ENCODE results near the gene DMRT3.

The DMRT3 gene

DNA sequence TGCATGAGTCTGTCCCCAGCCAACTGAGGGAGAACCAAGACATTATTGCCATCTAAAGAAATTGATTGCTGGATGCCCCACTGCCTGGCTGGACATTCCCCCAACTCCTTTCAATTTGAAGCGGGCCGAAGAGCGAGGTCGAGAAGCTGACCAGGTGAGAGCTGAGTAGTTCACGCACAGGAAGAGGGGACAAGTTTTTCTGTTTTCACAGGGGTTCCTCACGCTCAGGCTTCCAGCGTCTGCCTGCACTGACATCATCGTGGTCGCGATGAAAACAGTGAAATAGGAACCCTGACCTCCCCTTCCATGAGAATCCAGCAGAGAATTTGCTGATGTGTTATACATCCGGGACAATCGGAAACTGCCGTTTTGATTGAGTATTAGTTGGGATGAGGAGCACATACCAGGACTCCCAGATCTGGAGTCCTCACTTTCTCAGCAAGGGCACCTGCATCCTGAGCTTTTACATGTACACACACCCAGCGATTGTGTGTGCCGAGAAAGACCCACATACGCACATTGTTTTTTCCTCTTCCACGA is 3.1 kb upstream of the DMRT3 start:
- no peaks in the 10 kb centered on the region for H3K36me3 ChIP-seq (ENCODE audit: low read depth)
- TF ChIP-seq, protein P1, sequence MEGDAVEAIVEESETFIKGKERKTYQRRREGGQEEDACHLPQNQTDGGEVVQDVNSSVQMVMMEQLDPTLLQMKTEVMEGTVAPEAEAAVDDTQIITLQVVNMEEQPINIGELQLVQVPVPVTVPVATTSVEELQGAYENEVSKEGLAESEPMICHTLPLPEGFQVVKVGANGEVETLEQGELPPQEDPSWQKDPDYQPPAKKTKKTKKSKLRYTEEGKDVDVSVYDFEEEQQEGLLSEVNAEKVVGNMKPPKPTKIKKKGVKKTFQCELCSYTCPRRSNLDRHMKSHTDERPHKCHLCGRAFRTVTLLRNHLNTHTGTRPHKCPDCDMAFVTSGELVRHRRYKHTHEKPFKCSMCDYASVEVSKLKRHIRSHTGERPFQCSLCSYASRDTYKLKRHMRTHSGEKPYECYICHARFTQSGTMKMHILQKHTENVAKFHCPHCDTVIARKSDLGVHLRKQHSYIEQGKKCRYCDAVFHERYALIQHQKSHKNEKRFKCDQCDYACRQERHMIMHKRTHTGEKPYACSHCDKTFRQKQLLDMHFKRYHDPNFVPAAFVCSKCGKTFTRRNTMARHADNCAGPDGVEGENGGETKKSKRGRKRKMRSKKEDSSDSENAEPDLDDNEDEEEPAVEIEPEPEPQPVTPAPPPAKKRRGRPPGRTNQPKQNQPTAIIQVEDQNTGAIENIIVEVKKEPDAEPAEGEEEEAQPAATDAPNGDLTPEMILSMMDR (IDR thresholded peaks at IDR 0.05; ENCODE audit: poor library complexity, severe bottlenecking): no peak
- no peak overlapping the region for H3K27ac ChIP-seq (ENCODE audit: poor library complexity, severe bottlenecking)
- no peak overlapping the region for H3K4me3 ChIP-seq (ENCODE audit: severe bottlenecking)
- H3K27me3 ChIP-seq (ENCODE audit: insufficient read depth, poor library complexity, severe bottlenecking): peaks cover 100% of the 10 kb centered on the region
- H3K9me3 ChIP-seq (ENCODE audit: severe bottlenecking): no peaks in the 10 kb centered on the region
- ATAC-seq (ENCODE audit: low read depth) (no peak), DNase-seq (ENCODE audit: low spot score) (no peak)
- no peaks in the 10 kb centered on the region for H3K4me1 ChIP-seq (ENCODE audit: insufficient read depth, poor library complexity, severe bottlenecking)

DNA sequence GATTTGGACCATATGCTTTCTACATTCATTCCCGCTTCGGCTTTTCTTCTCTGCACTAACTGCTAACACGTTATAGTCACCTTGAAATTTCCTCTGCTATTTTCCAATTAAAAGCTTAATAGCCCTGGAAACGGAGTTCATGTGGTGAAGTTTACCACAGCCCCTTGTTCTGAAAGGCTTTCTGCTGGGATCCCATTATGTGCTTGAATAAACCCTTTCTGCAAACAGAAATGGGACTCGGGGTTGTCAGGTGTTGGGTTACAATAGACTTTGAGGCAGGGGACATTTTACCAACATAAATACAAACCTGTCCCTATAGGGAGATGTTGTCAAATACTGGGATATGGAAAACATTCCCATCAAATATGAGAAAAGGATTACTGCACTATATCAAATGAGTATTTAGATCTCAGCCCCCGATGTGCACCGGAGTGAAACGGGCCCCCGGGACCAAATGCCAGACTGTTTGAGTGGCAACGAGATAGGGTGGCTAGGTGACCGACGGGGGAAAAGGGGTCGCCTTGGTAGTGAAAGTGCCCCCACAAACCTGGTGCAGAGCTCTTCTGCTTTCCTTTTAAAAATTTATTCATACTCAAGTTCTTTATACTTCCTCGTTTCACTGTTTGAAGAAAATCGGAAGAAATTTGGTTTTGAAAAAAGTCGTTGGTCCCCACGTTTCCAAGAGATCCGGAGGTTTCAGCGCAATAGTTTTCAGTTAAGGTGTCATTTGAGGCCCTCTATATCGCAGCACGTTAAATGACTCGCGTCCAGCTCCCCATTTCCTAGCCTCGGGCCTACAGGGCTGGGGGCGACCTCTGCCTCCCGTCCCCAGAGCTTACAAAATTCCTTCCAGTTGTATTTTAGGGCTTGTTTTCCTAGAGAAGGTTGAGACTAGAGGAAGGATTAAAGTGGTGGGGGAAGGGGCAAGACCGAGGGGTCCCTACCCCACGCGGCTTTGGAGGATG is 2.1 kb upstream of the DMRT3 start:
- H3K36me3 ChIP-seq (ENCODE audit: low read depth): no peaks in the 10 kb centered on the region
- H3K27ac ChIP-seq (ENCODE audit: poor library complexity, severe bottlenecking): no peak overlapping the region
- ATAC-seq (ENCODE audit: low read depth) (no peak), DNase-seq (ENCODE audit: low spot score) (no peak)
- no peak overlapping the region for H3K4me3 ChIP-seq (ENCODE audit: severe bottlenecking)
- TF ChIP-seq, protein P1 (IDR thresholded peaks at IDR 0.05; ENCODE audit: poor library complexity, severe bottlenecking): no peak
- no peaks in the 10 kb centered on the region for H3K9me3 ChIP-seq (ENCODE audit: severe bottlenecking)
- H3K27me3 ChIP-seq (ENCODE audit: insufficient read depth, poor library complexity, severe bottlenecking): peaks cover 100% of the 10 kb centered on the region
- no peaks in the 10 kb centered on the region for H3K4me1 ChIP-seq (ENCODE audit: insufficient read depth, poor library complexity, severe bottlenecking)

DNA sequence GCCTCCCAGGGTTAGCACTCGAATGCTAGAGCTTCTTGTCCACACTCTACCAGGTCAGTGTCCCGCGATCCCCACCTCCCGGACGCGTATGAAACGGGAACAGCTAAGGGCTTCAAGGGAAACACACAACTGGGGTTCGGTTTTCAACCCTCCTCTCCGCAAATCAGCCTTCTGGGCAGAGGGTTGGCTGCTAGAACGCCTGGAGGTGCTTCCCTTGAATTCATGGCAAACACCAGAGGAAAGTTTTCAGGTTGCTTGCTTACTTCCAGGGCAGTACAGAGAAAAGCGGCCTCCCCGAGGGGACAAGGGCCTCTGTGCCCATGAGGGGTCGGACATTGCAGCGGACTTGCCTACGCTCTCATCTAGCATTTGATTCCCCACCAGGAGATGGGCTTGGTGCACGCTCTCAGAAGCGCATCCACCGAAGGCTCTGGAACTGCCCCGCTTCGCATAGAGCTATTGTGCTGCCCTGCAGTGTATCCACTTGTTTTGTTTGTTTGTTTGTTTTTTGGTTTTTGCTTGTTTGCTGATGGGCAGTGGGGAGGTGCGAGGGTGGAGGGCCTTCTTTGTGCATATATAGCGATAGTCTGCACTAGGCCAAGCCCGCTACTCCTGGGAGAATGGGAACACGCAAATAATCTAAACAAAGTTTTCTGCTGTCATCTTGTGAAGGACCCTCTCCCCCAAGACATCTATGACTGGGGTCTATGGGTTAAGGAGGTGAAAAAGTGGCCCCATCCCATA is 1.3 kb upstream of the DMRT3 start:
- no peaks in the 10 kb centered on the region for H3K4me1 ChIP-seq (ENCODE audit: insufficient read depth, poor library complexity, severe bottlenecking)
- H3K4me3 ChIP-seq (ENCODE audit: severe bottlenecking): no peak overlapping the region
- TF ChIP-seq, protein P1 (IDR thresholded peaks at IDR 0.05; ENCODE audit: poor library complexity, severe bottlenecking): no peak
- no peaks in the 10 kb centered on the region for H3K36me3 ChIP-seq (ENCODE audit: low read depth)
- ATAC-seq (ENCODE audit: low read depth) (no peak), DNase-seq (ENCODE audit: low spot score) (no peak)
- peaks cover 100% of the 10 kb centered on the region for H3K27me3 ChIP-seq (ENCODE audit: insufficient read depth, poor library complexity, severe bottlenecking)
- no peaks in the 10 kb centered on the region for H3K9me3 ChIP-seq (ENCODE audit: severe bottlenecking)
- H3K27ac ChIP-seq (ENCODE audit: poor library complexity, severe bottlenecking): no peak overlapping the region

DNA sequence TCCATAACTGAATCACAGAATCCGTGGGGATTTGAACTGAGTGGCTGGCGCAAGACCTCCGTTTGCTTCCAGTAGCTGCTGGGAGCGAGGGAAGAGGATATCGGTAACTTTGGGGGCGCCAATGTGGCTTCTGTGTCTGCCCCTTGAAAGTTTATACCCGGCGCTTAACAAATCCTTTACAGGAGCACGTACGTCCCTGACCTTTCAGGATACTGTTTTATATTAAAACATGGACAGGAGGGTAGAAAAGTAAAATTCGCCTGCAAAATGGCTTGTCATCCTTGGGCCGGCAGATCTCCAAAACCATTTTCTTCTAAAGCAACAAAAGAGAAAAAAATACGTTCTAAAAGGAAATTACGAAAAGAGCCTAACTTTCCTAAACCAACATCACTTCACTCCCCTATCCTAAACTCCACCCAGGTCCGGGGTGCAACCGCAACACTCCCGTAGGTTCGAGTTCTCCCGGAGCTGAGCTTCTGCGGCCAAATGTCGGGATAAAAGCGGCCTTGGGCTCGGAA is 656 bp upstream of the DMRT3 start:
- Histone ChIP-seq H3K27me3 (ENCODE audit: insufficient read depth, poor library complexity, severe bottlenecking) (peaks cover 100% of the 10 kb centered on the region), H3K4me3 (ENCODE audit: severe bottlenecking) (no peak overlapping the region), H3K27ac (ENCODE audit: poor library complexity, severe bottlenecking) (no peak overlapping the region), H3K9me3 (ENCODE audit: severe bottlenecking) (no peaks in the 10 kb centered on the region), H3K4me1 (ENCODE audit: insufficient read depth, poor library complexity, severe bottlenecking) (no peaks in the 10 kb centered on the region), H3K36me3 (ENCODE audit: low read depth) (no peaks in the 10 kb centered on the region)
- no peak for ATAC-seq (ENCODE audit: low read depth)
- DNase-seq (ENCODE audit: low spot score): no peak
- TF ChIP-seq, protein P1 (IDR thresholded peaks at IDR 0.05; ENCODE audit: poor library complexity, severe bottlenecking): no peak
